Retinal pigment epithelial cell (primary cell): ENCODE measurements around the gene DCXR.
A peak's percentile ranks its signal among the peaks of the same experiment; 100 is the strongest.

ENCODE experiments used
- DNase-seq: peaks from one replicate; pipeline ENCODE4 v3.0.0-alpha.2; 2010; ENCODE audit warnings: low read depth
- H3K4me3 ChIP-seq: 2 replicates; pipeline ENCODE4 v1.5.1; 2011; ENCODE audit warnings: mild to moderate bottlenecking, low read length, control low read depth, moderate library complexity
- CTCF ChIP-seq: conservative IDR thresholded peaks from 2 replicates; pipeline ENCODE4 v1.5.1; 2011; ENCODE audit warnings: low read depth, low read length, control low read depth, inconsistent platforms

The DCXR gene

GRCh38 chr17:82078433-82078832, 40.9 kb upstream of the DCXR start:
- H3K4me3 ChIP-seq: no peak overlapping the region
- no peak for DNase-seq
- TF ChIP-seq CTCF: no peak

GRCh38 chr17:82077617-82078358, 40.3 kb upstream of the DCXR start:
- no peak overlapping the region for H3K4me3 ChIP-seq
- DNase-seq: no peak
- peak; percentile 9 for TF ChIP-seq CTCF

DNA sequence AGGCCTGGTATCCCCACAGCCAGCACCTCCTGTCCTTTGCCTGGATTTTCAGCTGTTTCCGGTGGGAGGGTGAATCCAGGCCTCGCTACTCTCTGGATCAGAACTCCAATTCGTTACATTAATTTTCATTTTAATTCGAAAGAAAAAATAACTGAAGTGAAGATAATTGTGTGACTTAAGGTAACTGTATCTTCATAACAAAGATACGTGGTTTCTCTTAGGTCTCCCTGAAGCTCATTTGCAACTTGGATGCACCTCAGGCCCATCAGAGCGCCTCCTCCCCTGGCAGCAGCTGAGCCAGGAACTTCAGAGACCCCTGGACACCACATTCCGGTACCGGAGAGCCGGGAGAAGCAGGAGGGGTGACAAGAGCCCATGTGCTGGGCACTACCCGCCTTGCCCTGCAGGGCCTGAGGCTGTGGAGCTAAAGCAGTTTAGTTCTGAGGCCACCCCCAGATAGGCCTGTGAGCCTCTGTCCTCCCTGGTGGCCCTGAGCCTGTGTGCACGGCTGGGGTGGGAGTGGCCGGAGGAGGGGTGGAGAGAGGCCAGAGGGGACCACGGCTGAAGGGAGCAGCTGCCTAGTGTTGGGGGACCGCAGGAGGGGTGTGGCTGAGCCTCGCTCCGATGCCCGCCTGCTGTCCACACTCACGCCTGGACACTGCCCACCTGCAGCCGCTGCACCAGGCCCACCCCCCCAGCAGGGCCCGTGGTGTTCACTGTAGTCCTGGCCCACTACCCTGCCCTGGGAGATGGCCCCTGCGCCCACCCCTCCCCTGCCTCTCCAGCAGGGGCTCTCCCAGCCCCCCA, 39.5 kb upstream of the DCXR start:
- H3K4me3 ChIP-seq: no peak overlapping the region
- no peak for TF ChIP-seq CTCF
- DNase-seq: no peak

DNA sequence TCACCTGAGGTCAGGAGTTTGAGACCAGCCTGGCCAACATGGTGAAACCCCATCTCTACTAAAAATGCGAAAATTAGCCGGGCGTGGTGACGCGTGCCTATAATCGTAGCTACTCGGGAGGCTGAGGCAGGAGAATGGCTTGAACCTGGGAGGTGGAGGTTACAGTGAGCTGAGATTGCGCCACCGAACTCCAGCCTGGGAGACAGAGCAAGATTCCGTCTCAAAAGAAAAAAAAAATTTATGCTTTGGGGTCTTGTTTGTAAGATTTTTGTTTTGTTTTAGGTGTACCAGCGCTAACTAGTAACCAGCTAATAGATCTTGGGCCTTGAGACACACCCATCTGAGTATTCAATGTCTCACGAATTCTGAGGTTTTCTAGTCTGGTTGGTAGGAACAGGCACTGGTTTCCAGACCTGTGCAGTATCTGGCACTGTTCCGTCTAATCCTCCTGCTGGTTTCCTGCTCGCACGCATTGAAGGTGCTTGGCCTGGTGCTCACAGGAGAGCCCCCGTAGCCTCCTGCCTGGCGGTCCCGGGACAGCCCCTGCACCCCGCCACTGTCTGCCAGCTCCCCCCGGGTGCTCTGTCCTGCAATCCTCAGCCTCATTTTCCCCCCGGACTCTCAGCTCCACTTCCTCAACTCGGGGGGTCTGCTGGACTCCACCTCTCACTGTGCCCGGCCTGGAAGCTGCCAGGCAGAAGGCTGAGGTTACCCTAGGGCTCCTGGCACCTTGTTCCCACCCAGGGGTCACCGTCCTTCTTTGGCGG, 38.7 kb upstream of the DCXR start:
- DNase-seq: no peak
- H3K4me3 ChIP-seq: no peak overlapping the region
- TF ChIP-seq CTCF: no peak

- no peak for TF ChIP-seq CTCF
- no peak for DNase-seq
- H3K4me3 ChIP-seq: no peak overlapping the region
Measured at GRCh38 chr17:82073446-82073845, 35.9 kb upstream of the DCXR start.

GRCh38 chr17:82072827-82073226, 35.3 kb upstream of the DCXR start:
- no peak overlapping the region for H3K4me3 ChIP-seq
- TF ChIP-seq CTCF: no peak
- no peak for DNase-seq
